HG02870 (cell line): ENCODE results near the gene PATZ1.
"Not testable (repeated sequence)": the region's sequence is repeated elsewhere in the genome, so short reads cannot be mapped to it uniquely, and the experiment has no call there.

Experiments
- ATAC-seq: cut with Tn5 transposase; IDR thresholded peaks from one replicate; pipeline ENCODE4 v1.9.1; 2021; ENCODE audit warnings: mild to moderate bottlenecking, moderate library complexity; ENCODE audit not compliant: unreplicated experiment

Gene PATZ1

GRCh38 chr22:31346255-31346732 lies at the start of gene PATZ1:
Gene PATZ1 (minus strand): TSS chr22:31346346. CDS start chr22:31345602, 744 bp downstream.
- ATAC-seq = peak; percentile 24

- ATAC-seq = no peak
These were observed 48.2 kb upstream of the PATZ1 start for GRCh38 chr22:31394326-31394725.

GRCh38 chr22:31393893-31394292 lies 47.7 kb upstream of the PATZ1 start:
- no peak for ATAC-seq

- ATAC-seq = not testable (repeated sequence)
These were observed 32.5 kb upstream of the PATZ1 start for GRCh38 chr22:31378651-31379050.

- ATAC-seq = no peak
These were observed 32.0 kb upstream of the PATZ1 start for GRCh38 chr22:31378123-31378522.

GRCh38 chr22:31377612-31378011 lies 31.5 kb upstream of the PATZ1 start:
- no peak for ATAC-seq

- ATAC-seq = no peak
These were observed 21.3 kb upstream of the PATZ1 start for GRCh38 chr22:31367426-31367825.

- ATAC-seq = no peak
These were observed 17.8 kb upstream of the PATZ1 start for GRCh38 chr22:31363885-31364465.

- ATAC-seq = no peak
These were observed 15.6 kb upstream of the PATZ1 start for GRCh38 chr22:31361743-31362142.

GRCh38 chr22:31360029-31360428 lies 13.9 kb upstream of the PATZ1 start:
- no peak for ATAC-seq

GRCh38 chr22:31354515-31354914 lies 8.4 kb upstream of the PATZ1 start:
- no peak for ATAC-seq

GRCh38 chr22:31350410-31350863 lies 4.3 kb upstream of the PATZ1 start:
- no peak for ATAC-seq

- ATAC-seq = no peak
These were observed 3.8 kb upstream of the PATZ1 start for GRCh38 chr22:31349960-31350359.

GRCh38 chr22:31348766-31349165 lies 2.6 kb upstream of the PATZ1 start:
- ATAC-seq = no peak

GRCh38 chr22:31348009-31348337 lies 1.8 kb upstream of the PATZ1 start:
- not testable (repeated sequence) for ATAC-seq

- ATAC-seq = no peak
These were observed 1.3 kb upstream of the PATZ1 start for GRCh38 chr22:31347251-31348008.

- no peak for ATAC-seq
These were observed 646 bp upstream of the PATZ1 start for GRCh38 chr22:31346733-31347250.

GRCh38 chr22:31345331-31346254 lies 553 bp downstream of the PATZ1 start:
- peak; percentile 28 for ATAC-seq

GRCh38 chr22:31344578-31345330 lies 1.4 kb downstream of the PATZ1 start:
- no peak for ATAC-seq

- ATAC-seq = no peak
These were observed 1.9 kb downstream of the PATZ1 start for GRCh38 chr22:31344256-31344577.
